Smooth muscle cell (in vitro differentiated cells): ENCODE measurements around the gene CARD19. TPM values are rescaled to one million over a fixed set of nuclear protein-coding genes. Genes with fewer than 3 reads are reported as not detected.

Experiments
- DNase-seq: peaks from one replicate; lab custom pipeline; 2025; ENCODE audit not compliant: unreplicated experiment; lab: John Stamatoyannopoulos, UW
- H2AFZ ChIP-seq: fragments of 200-600 bp; sonication (generic); 2 replicates; pipeline ENCODE4 v1.6.0; 2016; ENCODE audit warnings: antibody characterized with exemption, low read depth, mild to moderate bottlenecking
- H3F3A ChIP-seq: fragments of 200-600 bp; sonication (generic); 2 replicates; pipeline ENCODE4 v1.6.0; 2017; ENCODE audit warnings: antibody characterized with exemption, low read depth
- H3K27ac ChIP-seq: fragments of 200-600 bp; sonication (generic); 2 replicates; pipeline ENCODE4 v1.5.1; 2016; ENCODE audit warnings: low read depth, mild to moderate bottlenecking
- H3K27me3 ChIP-seq: fragments of 200-600 bp; sonication (generic); 2 replicates; pipeline ENCODE4 v1.6.1; 2016; ENCODE audit warnings: low read depth, mild to moderate bottlenecking
- H3K36me3 ChIP-seq: fragments of 200-600 bp; sonication (generic); 2 replicates; pipeline ENCODE4 v1.5.1; 2016; ENCODE audit warnings: low read depth
- H3K4me1 ChIP-seq: fragments of 200-600 bp; sonication (generic); 2 replicates; pipeline ENCODE4 v1.5.1; 2016; ENCODE audit warnings: low read depth
- H3K4me2 ChIP-seq: fragments of 200-600 bp; sonication (generic); 2 replicates; pipeline ENCODE4 v1.6.0; 2016; ENCODE audit warnings: mild to moderate bottlenecking
- H3K4me3 ChIP-seq: fragments of 200-600 bp; sonication (generic); 2 replicates; pipeline ENCODE4 v1.5.1; 2016; ENCODE audit warnings: mild to moderate bottlenecking
- H3K79me2 ChIP-seq: fragments of 200-600 bp; sonication (generic); 2 replicates; pipeline ENCODE4 v1.6.0; 2016; ENCODE audit warnings: low read depth, mild to moderate bottlenecking
- H3K9ac ChIP-seq: fragments of 200-600 bp; sonication (generic); 2 replicates; pipeline ENCODE4 v1.6.0; 2016; ENCODE audit warnings: low read depth
- H3K9me3 ChIP-seq: fragments of 200-600 bp; sonication (generic); replicated peaks from 2 replicates; pipeline ENCODE4 v1.5.1; 2016; ENCODE audit warnings: low read depth
- H4K20me1 ChIP-seq: fragments of 200-600 bp; sonication (generic); 2 replicates; pipeline ENCODE4 v1.6.0; 2016; ENCODE audit warnings: low read depth
- WGBS: methylation state at CpG from one replicate; pipeline ENCODE4 v1.1.7; 2016; ENCODE audit warnings: low lambda C conversion rate; 5-methylcytosine and 5-hydroxymethylcytosine counted together
- polyA plus RNA-seq: library from polyadenylated mRNA; unstranded; fragments of >200 nt; fragmentation: Nextera tagmentation; extraction: Ambion mirVana; gene quantifications from 2 replicates; pipeline ENCODE4 v1.2.1, GENCODE V29; 2016
- total RNA-seq: library from RNA; depleted of rRNA; stranded (reverse); fragments of >200 nt; gene quantifications from 2 replicates; pipeline ENCODE4 v1.2.3, GENCODE V29; 2014
- TF ChIP-seq, protein P1 (sequence below): fragments of 200-600 bp; sonication (generic); IDR thresholded peaks from 2 replicates; pipeline ENCODE4 v1.5.1; 2017; ENCODE audit warnings: borderline replicate concordance, mild to moderate bottlenecking, antibody characterized with exemption; ENCODE audit not compliant: insufficient read depth, poor library complexity, severe bottlenecking

The CARD19 gene
- total and polyA plus RNA-seq, 2 experiments from 2014 or later, result 86.0 to 88.1 TPM

DNA sequence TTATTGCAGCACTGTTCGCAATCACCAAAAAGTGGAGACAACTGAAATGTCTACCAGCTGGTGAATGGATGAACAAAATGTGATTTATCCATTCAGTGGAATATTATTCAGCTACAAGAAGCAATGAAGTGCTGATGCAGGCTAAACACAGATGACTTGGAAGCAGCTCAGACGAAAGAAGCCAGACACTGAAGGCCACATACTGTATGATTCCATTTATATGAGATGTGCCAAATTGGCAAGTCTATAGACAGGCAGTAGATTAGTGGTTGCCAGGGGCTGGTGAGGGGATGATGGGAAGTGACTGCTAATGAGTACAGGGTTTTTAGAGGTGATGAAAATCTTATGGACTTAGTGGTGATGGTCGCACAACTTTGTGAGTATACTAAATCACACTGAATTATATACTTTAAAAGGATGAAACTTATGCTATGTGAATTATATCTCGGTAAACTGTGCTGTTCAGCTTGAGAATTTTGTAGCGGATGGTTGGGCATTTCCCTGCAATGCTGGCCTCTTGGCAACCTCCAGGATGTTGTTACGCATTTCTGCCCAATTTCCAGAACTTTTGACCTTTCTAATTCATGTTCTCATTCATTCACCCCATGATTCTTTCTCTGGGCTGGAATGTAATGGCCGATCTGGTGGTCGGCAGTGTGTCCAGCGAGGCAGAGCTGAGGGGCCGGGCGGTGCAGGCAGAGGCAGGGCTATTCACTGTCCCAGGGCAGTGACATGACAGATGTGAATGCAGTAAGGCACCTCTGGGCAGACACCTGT lies 66.0 kb downstream of the CARD19 start:
- Histone ChIP-seq H3K4me2 (no peak overlapping the region), H3K27me3 (no peaks in the 10 kb centered on the region), H3F3A (no peaks in the 10 kb centered on the region), H3K9me3 (no peaks in the 10 kb centered on the region), H3K4me3 (no peak overlapping the region), H3K36me3 (no peaks in the 10 kb centered on the region), H3K79me2 (no peaks in the 10 kb centered on the region), H2AFZ (no peak overlapping the region), H4K20me1 (no peaks in the 10 kb centered on the region), H3K4me1 (no peaks in the 10 kb centered on the region), H3K9ac (no peak overlapping the region), H3K27ac (no peak overlapping the region)
- no peak for DNase-seq
- TF ChIP-seq, protein P1, sequence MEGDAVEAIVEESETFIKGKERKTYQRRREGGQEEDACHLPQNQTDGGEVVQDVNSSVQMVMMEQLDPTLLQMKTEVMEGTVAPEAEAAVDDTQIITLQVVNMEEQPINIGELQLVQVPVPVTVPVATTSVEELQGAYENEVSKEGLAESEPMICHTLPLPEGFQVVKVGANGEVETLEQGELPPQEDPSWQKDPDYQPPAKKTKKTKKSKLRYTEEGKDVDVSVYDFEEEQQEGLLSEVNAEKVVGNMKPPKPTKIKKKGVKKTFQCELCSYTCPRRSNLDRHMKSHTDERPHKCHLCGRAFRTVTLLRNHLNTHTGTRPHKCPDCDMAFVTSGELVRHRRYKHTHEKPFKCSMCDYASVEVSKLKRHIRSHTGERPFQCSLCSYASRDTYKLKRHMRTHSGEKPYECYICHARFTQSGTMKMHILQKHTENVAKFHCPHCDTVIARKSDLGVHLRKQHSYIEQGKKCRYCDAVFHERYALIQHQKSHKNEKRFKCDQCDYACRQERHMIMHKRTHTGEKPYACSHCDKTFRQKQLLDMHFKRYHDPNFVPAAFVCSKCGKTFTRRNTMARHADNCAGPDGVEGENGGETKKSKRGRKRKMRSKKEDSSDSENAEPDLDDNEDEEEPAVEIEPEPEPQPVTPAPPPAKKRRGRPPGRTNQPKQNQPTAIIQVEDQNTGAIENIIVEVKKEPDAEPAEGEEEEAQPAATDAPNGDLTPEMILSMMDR, result no peak
- WGBS, result 81% methylated on average over 11 of the region's 11 CpGs

Other genes starting within 250 kb of the CARD19 start
- 12.9 and 20.7 TPM in 2 replicates for gene ZNF484, start 218.2 kb upstream of the CARD19 start, total RNA-seq
- 2.3 and 3.7 TPM in 2 replicates for gene ZNF484, start 218.2 kb upstream of the CARD19 start, polyA plus RNA-seq
- 2.0 and 2.1 TPM in 2 replicates for gene FGD3, start 148.7 kb upstream of the CARD19 start, total RNA-seq
- gene FGD3, start 148.7 kb upstream of the CARD19 start, polyA plus RNA-seq, result 1.1 and 3.1 TPM in 2 replicates
- gene SUSD3, start 37.5 kb upstream of the CARD19 start, total RNA-seq, result not detected in 2 replicates
- gene SUSD3, start 37.5 kb upstream of the CARD19 start, polyA plus RNA-seq, result 0.34 TPM in 1 of 2 replicates, not detected in the other
- 31.5 and 34.3 TPM in 2 replicates for gene NINJ1, start 38.0 kb downstream of the CARD19 start, total RNA-seq
- 53.7 and 66.8 TPM in 2 replicates for gene NINJ1, start 38.0 kb downstream of the CARD19 start, polyA plus RNA-seq
- gene WNK2, start 87.9 kb downstream of the CARD19 start, total RNA-seq, result 0.31 TPM in 1 of 2 replicates, not detected in the other
- gene WNK2, start 87.9 kb downstream of the CARD19 start, polyA plus RNA-seq, result 0.20 and 0.27 TPM in 2 replicates